Neuronal stem cell (in vitro differentiated cells): ENCODE results near the gene XIAP.
"Not testable (repeated sequence)": the region's sequence is repeated elsewhere in the genome, so short reads cannot be mapped to it uniquely, and the experiment has no call there.

Experiments used
- DNase-seq: peaks from one replicate; pipeline ENCODE4 v3.0.0-alpha.2; 2013; ENCODE audit warnings: low spot score
- H2AFZ ChIP-seq: one replicate; pipeline ENCODE4 v1.6.1; 2013; ENCODE audit warnings: mild to moderate bottlenecking, low read length, inconsistent platforms
- H2AK5ac ChIP-seq: 2 replicates; pipeline ENCODE4 v1.6.1; 2013; ENCODE audit warnings: low read depth, mild to moderate bottlenecking, inconsistent platforms, low read length, moderate library complexity, mixed read lengths
- H2BK120ac ChIP-seq: 2 replicates; pipeline ENCODE4 v1.6.1; 2013; ENCODE audit warnings: low read depth, mild to moderate bottlenecking, inconsistent platforms, low read length, moderate library complexity, mixed read lengths
- H2BK12ac ChIP-seq: one replicate; pipeline ENCODE4 v1.6.1; 2013; ENCODE audit warnings: low read length, inconsistent platforms
- H2BK15ac ChIP-seq: 2 replicates; pipeline ENCODE4 v1.6.1; 2013; ENCODE audit warnings: mild to moderate bottlenecking, low read length, inconsistent platforms, mixed read lengths
- H2BK5ac ChIP-seq: one replicate; pipeline ENCODE4 v1.6.1; 2013; ENCODE audit warnings: inconsistent platforms, mild to moderate bottlenecking, low read length, moderate library complexity
- H3K14ac ChIP-seq: one replicate; pipeline ENCODE4 v1.6.1; 2013; ENCODE audit warnings: low read length, inconsistent platforms
- H3K18ac ChIP-seq: 2 replicates; pipeline ENCODE4 v1.6.1; 2013; ENCODE audit warnings: low read length, inconsistent platforms
- H3K23ac ChIP-seq: 2 replicates; pipeline ENCODE4 v1.6.1; 2013; ENCODE audit warnings: low read depth, mild to moderate bottlenecking, mixed read lengths, low read length, inconsistent platforms; ENCODE audit not compliant: poor library complexity
- H3K27ac ChIP-seq: replicated peaks from 3 replicates; pipeline ENCODE4 v1.5.1; 2013; ENCODE audit warnings: low read length, inconsistent platforms
- H3K27me3 ChIP-seq, 3 experiments: 2 replicates each; pipeline ENCODE4 v1.6.1; 2013; ENCODE audit warnings: low read length in 3 of 3, mild to moderate bottlenecking in 2 of 3, inconsistent platforms in 1 of 3, low read depth in 1 of 3, mixed read lengths in 1 of 3, moderate library complexity in 1 of 3; ENCODE audit not compliant: control insufficient read depth in 3 of 3, insufficient read depth in 3 of 3
- H3K36me3 ChIP-seq, 2 donors: replicated peaks in 1 of 2; 2 replicates each; pipeline ENCODE4 v1.6.1; 2013; ENCODE audit warnings: low read length in 2 of 2; ENCODE audit not compliant: control insufficient read depth in 2 of 2, insufficient read depth in 2 of 2
- H3K4ac ChIP-seq: 2 replicates; pipeline ENCODE4 v1.6.1; 2013; ENCODE audit warnings: inconsistent platforms, mild to moderate bottlenecking, low read length, moderate library complexity
- H3K4me1 ChIP-seq, 2 donors: 1 replicate in 1 of 2; 2 replicates in 1 of 2; pipeline ENCODE4 v1.6.1; 2013; ENCODE audit warnings: low read length in 2 of 2, low read depth in 1 of 2; ENCODE audit not compliant: control insufficient read depth in 2 of 2, insufficient read depth in 1 of 2
- H3K4me2 ChIP-seq: one replicate; pipeline ENCODE4 v1.6.1; 2013; ENCODE audit warnings: mild to moderate bottlenecking, low read length, inconsistent platforms; ENCODE audit not compliant: insufficient read depth, poor library complexity, severe bottlenecking
- H3K4me3 ChIP-seq, 2 donors: 2 replicates each; pipeline ENCODE4 v1.5.1; 2013; ENCODE audit warnings: low read length in 2 of 2, mild to moderate bottlenecking in 2 of 2, inconsistent platforms in 1 of 2, moderate library complexity in 1 of 2
- H3K79me1 ChIP-seq: one replicate; pipeline ENCODE4 v1.6.1; 2013; ENCODE audit warnings: low read depth, mild to moderate bottlenecking, inconsistent platforms, low read length, moderate library complexity
- H3K9ac ChIP-seq: one replicate; pipeline ENCODE4 v1.6.1; 2013; ENCODE audit warnings: mild to moderate bottlenecking, low read depth, low read length, inconsistent platforms; ENCODE audit not compliant: poor library complexity
- H3K9me3 ChIP-seq, 2 donors: replicated peaks in 1 of 2; 2 replicates each; pipeline versions ENCODE3 to v1.6.1; 2013; ENCODE audit warnings: low read length in 2 of 2, mild to moderate bottlenecking in 2 of 2, inconsistent platforms in 1 of 2, low read depth in 1 of 2, mixed read lengths in 1 of 2, moderate library complexity in 1 of 2; ENCODE audit not compliant: control insufficient read depth in 2 of 2, insufficient read depth in 1 of 2
- H4K8ac ChIP-seq: one replicate; pipeline ENCODE4 v1.6.1; 2013; ENCODE audit warnings: low read depth, mild to moderate bottlenecking, inconsistent platforms, low read length, moderate library complexity
- H4K91ac ChIP-seq: one replicate; pipeline ENCODE4 v1.6.1; 2013; ENCODE audit warnings: low read length, low read depth, mild to moderate bottlenecking, inconsistent platforms; ENCODE audit not compliant: poor library complexity
- WGBS, 2 donors: extraction: QIAGEN DNeasy Blood & Tissue Kit; methylation state at CpG; one replicate each; pipeline ENCODE4 v1.1.7; 2013; ENCODE audit warnings: missing lambda C conversion rate in 2 of 2, mixed read lengths in 1 of 2; ENCODE audit not compliant: insufficient read length in 2 of 2, insufficient replicate concordance in 1 of 2; ENCODE audit errors: extremely low coverage in 2 of 2; 5-methylcytosine and 5-hydroxymethylcytosine counted together

XIAP gene

DNA sequence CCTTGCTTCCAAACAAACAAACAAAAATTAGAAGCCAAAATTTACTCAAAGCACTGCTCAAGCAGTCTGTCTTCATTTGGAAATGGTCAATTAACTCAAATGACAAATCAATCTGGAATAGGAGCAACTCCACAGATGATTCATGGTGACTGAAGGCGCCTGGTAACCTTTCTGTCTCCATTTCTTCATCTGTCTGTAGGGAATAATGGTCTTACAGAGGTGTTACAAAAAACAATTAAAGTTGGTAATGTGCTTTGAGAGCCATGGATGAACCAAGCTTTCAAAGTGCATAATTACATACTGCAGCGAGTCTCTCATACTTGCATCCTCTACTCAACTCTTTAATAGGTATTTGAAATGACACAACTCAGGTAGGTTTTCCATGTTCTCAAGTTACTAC is 63.4 kb downstream of the XIAP start:
- H3K14ac ChIP-seq: no peak overlapping the region
- H2BK12ac ChIP-seq: no peak overlapping the region
- no peak overlapping the region for H2BK120ac ChIP-seq
- no peaks in the 10 kb centered on the region for H3K36me3 ChIP-seq
- no peak overlapping the region for H2BK5ac ChIP-seq
- no peaks in the 10 kb centered on the region for H3K79me1 ChIP-seq
- H4K8ac ChIP-seq: no peak overlapping the region
- no peak overlapping the region for H2AK5ac ChIP-seq
- H3K27me3 ChIP-seq: no peaks in the 10 kb centered on the region
- H4K91ac ChIP-seq: no peak overlapping the region
- H2BK15ac ChIP-seq: no peak overlapping the region
- no peak for DNase-seq
- no peak overlapping the region for H3K18ac ChIP-seq
- no peak overlapping the region for H3K4ac ChIP-seq
- H3K9ac ChIP-seq: no peak overlapping the region
- H3K4me3 ChIP-seq: no peak overlapping the region
- H3K4me2 ChIP-seq: no peak overlapping the region
- WGBS, 2 donors: no CpG with 5 or more reads among the region's 2 CpGs
- no peak overlapping the region for H2AFZ ChIP-seq
- no peak overlapping the region for H3K27ac ChIP-seq
- H3K4me1 ChIP-seq: no peaks in the 10 kb centered on the region
- no peaks in the 10 kb centered on the region for H3K9me3 ChIP-seq
- H3K23ac ChIP-seq: no peak overlapping the region

GRCh38 chrX:123924186-123924585 is 64.3 kb downstream of the XIAP start:
- Histone ChIP-seq H3K9ac (no peak overlapping the region), H2AK5ac (no peak overlapping the region), H4K91ac (no peak overlapping the region), H2AFZ (no peak overlapping the region), H3K27ac (no peak overlapping the region), H3K23ac (no peak overlapping the region), H3K9me3 (no peaks in the 10 kb centered on the region), H3K4me1 (no peaks in the 10 kb centered on the region), H3K27me3 (no peaks in the 10 kb centered on the region), H2BK12ac (no peak overlapping the region), H2BK5ac (no peak overlapping the region), H4K8ac (no peak overlapping the region), H2BK120ac (no peak overlapping the region), H3K4me2 (no peak overlapping the region), H3K14ac (no peak overlapping the region), H3K4me3 (no peak overlapping the region), H2BK15ac (no peak overlapping the region), H3K4ac (no peak overlapping the region), H3K18ac (no peak overlapping the region), H3K36me3 (no peaks in the 10 kb centered on the region), H3K79me1 (no peaks in the 10 kb centered on the region)
- DNase-seq: no peak
- no CpG with 5 or more reads among the region's 1 CpG for WGBS, 2 donors

DNA sequence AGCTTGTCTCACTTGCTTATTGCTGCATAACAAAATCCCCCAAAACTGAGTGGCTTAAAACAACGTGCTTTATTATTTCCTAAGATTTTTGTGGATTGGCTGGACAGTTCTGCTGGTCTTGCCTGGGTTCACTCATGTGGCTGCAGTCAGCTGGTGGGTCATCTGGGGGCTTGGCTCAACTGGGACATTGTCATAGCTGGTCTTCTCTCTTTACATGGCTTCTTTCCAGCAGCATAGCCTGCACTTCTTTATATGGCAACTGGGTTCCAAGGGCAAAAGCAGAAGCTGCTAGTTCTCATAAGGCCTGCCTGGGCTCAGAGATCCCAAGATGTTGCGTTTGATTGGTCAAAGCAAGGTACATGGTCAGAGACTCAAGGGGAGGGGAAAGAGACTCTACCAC is 68.0 kb downstream of the XIAP start:
- Histone ChIP-seq H2BK5ac (no peak overlapping the region), H3K27ac (no peak overlapping the region), H3K4me1 (no peaks in the 10 kb centered on the region), H4K8ac (no peak overlapping the region), H3K36me3 (no peaks in the 10 kb centered on the region), H4K91ac (no peak overlapping the region), H2BK12ac (no peak overlapping the region), H3K23ac (no peak overlapping the region), H3K4me3 (no peak overlapping the region), H3K9ac (no peak overlapping the region), H3K9me3 (peaks cover 0 to 2% of the 10 kb centered on the region in 2 donors), H2AFZ (no peak overlapping the region), H2BK15ac (no peak overlapping the region), H3K4me2 (no peak overlapping the region), H3K4ac (no peak overlapping the region), H3K27me3 (no peaks in the 10 kb centered on the region), H2BK120ac (no peak overlapping the region), H3K79me1 (no peaks in the 10 kb centered on the region), H2AK5ac (no peak overlapping the region), H3K14ac (no peak overlapping the region), H3K18ac (no peak overlapping the region)
- no CpG with 5 or more reads among the region's 2 CpGs for WGBS, 2 donors
- no peak for DNase-seq

- not testable (repeated sequence) for H2AFZ ChIP-seq, H3K23ac ChIP-seq, DNase-seq, H3K4me3 ChIP-seq, H3K27ac ChIP-seq, H2BK5ac ChIP-seq, H2BK120ac ChIP-seq, H2AK5ac ChIP-seq, H3K18ac ChIP-seq, H3K9me3 ChIP-seq, H3K27me3 ChIP-seq, H3K79me1 ChIP-seq, H4K91ac ChIP-seq, H3K9ac ChIP-seq, H3K14ac ChIP-seq, H3K4ac ChIP-seq, H2BK12ac ChIP-seq, H4K8ac ChIP-seq, H3K4me1 ChIP-seq, H3K36me3 ChIP-seq, H2BK15ac ChIP-seq, H3K4me2 ChIP-seq
- WGBS, 2 donors: no CpG with 5 or more reads among the region's 2 CpGs
These were observed 72.2 kb downstream of the XIAP start for GRCh38 chrX:123932055-123932454.
